Measurements from ENCODE around the gene LDB2.

DNA sequence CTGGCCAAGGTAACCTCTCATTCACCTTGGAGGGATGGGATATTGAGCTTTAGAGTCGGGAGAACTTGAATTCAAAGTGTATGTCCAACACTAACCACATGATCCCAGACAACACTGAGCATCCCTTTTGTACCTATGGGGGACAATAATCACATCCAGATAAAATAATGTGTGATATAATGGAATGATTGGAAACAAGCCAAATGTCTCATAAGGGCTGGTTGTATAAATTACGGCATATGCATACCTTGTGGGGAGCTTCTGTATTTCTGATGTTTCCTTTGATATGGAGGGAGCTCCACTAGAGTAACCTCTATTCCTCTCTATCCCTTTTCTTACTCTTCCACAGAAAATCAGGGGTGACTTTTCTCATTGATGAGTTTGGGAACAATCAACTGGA is 40.7 kb upstream of the LDB2 start:
- TF ChIP-seq, protein P1, sequence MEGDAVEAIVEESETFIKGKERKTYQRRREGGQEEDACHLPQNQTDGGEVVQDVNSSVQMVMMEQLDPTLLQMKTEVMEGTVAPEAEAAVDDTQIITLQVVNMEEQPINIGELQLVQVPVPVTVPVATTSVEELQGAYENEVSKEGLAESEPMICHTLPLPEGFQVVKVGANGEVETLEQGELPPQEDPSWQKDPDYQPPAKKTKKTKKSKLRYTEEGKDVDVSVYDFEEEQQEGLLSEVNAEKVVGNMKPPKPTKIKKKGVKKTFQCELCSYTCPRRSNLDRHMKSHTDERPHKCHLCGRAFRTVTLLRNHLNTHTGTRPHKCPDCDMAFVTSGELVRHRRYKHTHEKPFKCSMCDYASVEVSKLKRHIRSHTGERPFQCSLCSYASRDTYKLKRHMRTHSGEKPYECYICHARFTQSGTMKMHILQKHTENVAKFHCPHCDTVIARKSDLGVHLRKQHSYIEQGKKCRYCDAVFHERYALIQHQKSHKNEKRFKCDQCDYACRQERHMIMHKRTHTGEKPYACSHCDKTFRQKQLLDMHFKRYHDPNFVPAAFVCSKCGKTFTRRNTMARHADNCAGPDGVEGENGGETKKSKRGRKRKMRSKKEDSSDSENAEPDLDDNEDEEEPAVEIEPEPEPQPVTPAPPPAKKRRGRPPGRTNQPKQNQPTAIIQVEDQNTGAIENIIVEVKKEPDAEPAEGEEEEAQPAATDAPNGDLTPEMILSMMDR (IDR thresholded peaks at IDR 0.05; ENCODE audit: extremely low read depth in 1 of 2, insufficient read depth in 1 of 2, low read depth in 1 of 2, low read length in 2 of 2): no peak
- TF ChIP-seq POLR2A (IDR thresholded peaks at IDR 0.05; ENCODE audit: low read depth, low read length): no peak
